H1 (cell line): ENCODE results near the gene NEK9. TPM values are rescaled to one million over a fixed set of nuclear protein-coding genes. Genes with fewer than 3 reads are reported as not detected.

Experiments
- ASH2L ChIP-seq: fragments of 200-600, 300-600 bp; sonication (generic); IDR thresholded peaks from one replicate; pipeline ENCODE4 v1.7.1; 2017; ENCODE audit warnings: low read length
- ATF2 ChIP-seq: IDR thresholded peaks from 2 replicates; pipeline ENCODE4 v1.6.1; 2012; ENCODE audit warnings: low read length, inconsistent platforms
- CBX5 ChIP-seq: fragments of 300-800, 300-1000 bp; sonication (generic); IDR thresholded peaks from 2 replicates; pipeline ENCODE4 v1.7.1; 2016; ENCODE audit warnings: antibody characterized with exemption, low read length, low read depth
- CHD2 ChIP-seq: IDR thresholded peaks from 2 replicates; pipeline ENCODE4 v1.6.1; 2012; ENCODE audit warnings: low read length, improper control_type of control experiment
- E2F6 ChIP-seq: IDR thresholded peaks from 2 replicates; pipeline ENCODE4 v1.6.1; 2012; ENCODE audit warnings: inconsistent platforms
- EGR1 ChIP-seq: IDR thresholded peaks from 2 replicates; pipeline ENCODE4 v1.6.1; 2011; ENCODE audit warnings: low read depth, low read length, borderline replicate concordance
- GABPA ChIP-seq: IDR thresholded peaks from 2 replicates; pipeline ENCODE4 v1.6.1; 2011; ENCODE audit warnings: mild to moderate bottlenecking, low read length, moderate library complexity, borderline replicate concordance; ENCODE audit not compliant: insufficient read depth
- KDM4A ChIP-seq: IDR thresholded peaks from one replicate; pipeline ENCODE4 v1.7.1; 2012; ENCODE audit warnings: low read depth, mild to moderate bottlenecking, moderate library complexity, low read length, inconsistent platforms; ENCODE audit not compliant: severe bottlenecking
- KDM5A ChIP-seq: fragments of 200-600 bp; IDR thresholded peaks from 2 replicates; pipeline ENCODE4 v1.7.1; 2012; ENCODE audit warnings: mild to moderate bottlenecking, low read length, inconsistent platforms, mixed read lengths
- PHF8 ChIP-seq: fragments of 200-600 bp; sonication (generic); conservative IDR thresholded peaks from 2 replicates; pipeline ENCODE4 v1.7.1; 2012; ENCODE audit warnings: low read depth, mild to moderate bottlenecking, inconsistent platforms, low read length, moderate library complexity
- POU5F1 ChIP-seq: IDR thresholded peaks from 2 replicates; pipeline ENCODE4 v1.6.1; 2011; ENCODE audit warnings: low read depth, mild to moderate bottlenecking, low read length, moderate library complexity
- RBBP5 ChIP-seq: IDR thresholded peaks from 2 replicates; pipeline ENCODE4 v1.7.1; 2012; ENCODE audit warnings: low read depth, mild to moderate bottlenecking, inconsistent platforms, low read length, moderate library complexity, borderline replicate concordance
- RNF2 ChIP-seq: fragments of 200-900, 300-1000 bp; sonication (generic); IDR thresholded peaks from 2 replicates; pipeline ENCODE4 v1.7.1; 2016; ENCODE audit warnings: borderline replicate concordance, low read depth, mild to moderate bottlenecking, antibody characterized with exemption, low read length; ENCODE audit not compliant: poor library complexity, severe bottlenecking; ENCODE audit errors: missing control alignments
- SIX5 ChIP-seq: IDR thresholded peaks from 2 replicates; pipeline ENCODE4 v1.6.1; 2011; ENCODE audit warnings: mild to moderate bottlenecking, low read depth, low read length
- SP1 ChIP-seq: IDR thresholded peaks from 2 replicates; pipeline ENCODE4 v1.6.1; 2011; ENCODE audit warnings: low read depth, low read length
- SP2 ChIP-seq: IDR thresholded peaks from 2 replicates; pipeline ENCODE4 v1.6.1; 2012; ENCODE audit warnings: mild to moderate bottlenecking, low read length, inconsistent platforms
- SRF ChIP-seq: IDR thresholded peaks from 2 replicates; pipeline ENCODE4 v1.6.1; 2011; ENCODE audit warnings: mild to moderate bottlenecking, low read depth, low read length, moderate library complexity
- TAF7 ChIP-seq: optimal IDR thresholded peaks from 2 replicates; pipeline ENCODE3; 2011; ENCODE audit warnings: low read depth, mild to moderate bottlenecking, inconsistent platforms, low read length, moderate library complexity, borderline replicate concordance
- TEAD4 ChIP-seq: IDR thresholded peaks from 2 replicates; pipeline ENCODE4 v1.6.1; 2012; ENCODE audit warnings: low read depth, low read length, inconsistent platforms, mixed read lengths
- USF2 ChIP-seq: IDR thresholded peaks from 2 replicates; pipeline ENCODE4 v1.6.1; 2011; ENCODE audit warnings: low read length, improper control_type of control experiment
- YY1 ChIP-seq: IDR thresholded peaks from 2 replicates; pipeline ENCODE4 v1.6.1; 2011; ENCODE audit warnings: low read depth, mild to moderate bottlenecking, low read length
- polyA plus RNA-seq, 7 experiments: library from polyadenylated mRNA; depleted of rRNA in 3 of 7; stranded (reverse) in 5 of 7; unstranded in 2 of 7; fragments of >200 nt in 5 of 7; fragments of 200-250 nt in 2 of 7; gene quantifications; 1 replicate in 5 of 7; 2 replicates in 1 of 7; 4 replicates in 1 of 7; pipeline versions ENCODE4 v1.2.1 to v1.2.3, GENCODE V29; 2011 to 2013; ENCODE audit warnings: missing spikeins in 2 of 7, mixed read lengths in 2 of 7
- total RNA-seq: library from RNA; stranded (reverse); fragmentation: NEBNext Ultra II Directional; extraction: Animal tissue kit (Norgen Biotek cat#: 25700); gene quantifications from 2 replicates; pipeline ENCODE4 v1.2.1, GENCODE V29; 2021

NEK9 gene
- total and polyA plus RNA-seq, 2 of the 8 experiments (the other 6 are each of a cell fraction or from before 2014, with no cell fraction given): 16.0 to 43.6 TPM

- no peak for TF ChIP-seq SP1
- TF ChIP-seq KDM4A: peak; percentile 81
- no peak for TF ChIP-seq CBX5
- peak; percentile 79 for TF ChIP-seq CHD2
- TF ChIP-seq SRF: no peak
- peak; percentile 61 for TF ChIP-seq TAF7
- TF ChIP-seq ASH2L: peak; percentile 96
- peak; percentile 63 for TF ChIP-seq SIX5
- no peak for TF ChIP-seq POU5F1
- peak; percentile 22; the same call in 1 of the 2 replicates for TF ChIP-seq KDM5A
- no peak for TF ChIP-seq SP2
- TF ChIP-seq YY1: peak; percentile 100
- no peak for TF ChIP-seq RNF2
- TF ChIP-seq ATF2: 0 out of 2 replicates have a peak, but pooled peaks have one; percentile 66
- no peak for TF ChIP-seq TEAD4
- peak; percentile 94 for TF ChIP-seq USF2
- TF ChIP-seq EGR1: peak; percentile 71; the same call in 1 of the 2 replicates
- peak; percentile 81 for TF ChIP-seq GABPA
- TF ChIP-seq PHF8: peak; percentile 84
- peak; percentile 22; the same call in 1 of the 2 replicates for TF ChIP-seq E2F6
- TF ChIP-seq RBBP5: peak; percentile 78; the same call in 1 of the 2 replicates
Measured at GRCh38 chr14:75176142-75176820, 49.4 kb upstream of the NEK9 start, which contains the start of gene TMED10 (continued).
